Measurements from ENCODE around the gene DMRTA2.
A peak's percentile ranks its signal among the peaks of the same experiment; 100 is the strongest.

DMRTA2 gene

DNA sequence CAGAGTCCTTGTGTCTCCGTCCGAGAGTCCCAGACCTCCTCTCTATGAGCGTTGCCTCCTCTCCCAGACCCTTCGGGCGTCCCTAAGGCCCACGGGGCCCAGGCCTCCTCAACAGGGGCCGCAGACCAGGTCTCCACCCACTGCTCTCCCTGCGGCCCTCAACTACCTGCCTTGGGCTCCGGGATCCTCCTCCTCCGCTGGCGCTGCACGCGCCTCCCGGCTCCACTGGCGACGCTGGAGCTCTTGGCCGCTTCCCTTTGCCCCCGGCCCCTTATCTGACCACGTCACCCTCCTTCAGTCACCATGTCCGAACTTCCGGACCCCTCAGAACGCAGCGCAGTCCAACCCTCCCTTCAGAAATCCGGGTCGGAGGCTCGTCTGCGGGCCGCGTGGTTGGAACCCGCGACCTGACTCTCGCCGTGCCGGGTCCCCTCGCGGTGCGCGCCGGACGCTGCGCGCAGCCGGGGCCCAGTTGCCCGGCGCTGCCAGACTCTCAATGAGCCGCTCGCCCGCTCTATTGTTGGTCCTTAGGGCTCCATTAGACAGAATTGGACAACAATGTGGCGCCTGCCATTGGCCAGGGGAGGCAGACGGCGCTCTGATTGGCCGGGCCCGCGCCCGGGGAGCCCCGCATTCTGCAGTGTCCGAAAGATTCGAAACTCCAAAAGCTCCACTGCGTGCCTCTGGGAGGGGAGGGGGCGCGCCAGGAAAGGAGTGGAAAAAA, at the start of gene DMRTA2:
Gene DMRTA2, minus strand, starts transcription at position 498 of the 724 bp plus-strand sequence. CDS start 1,907 bp downstream, outside the sequence.
- peak; percentile 82 for DNase-seq

- DNase-seq, result no peak
Observed at GRCh38 chr1:50471967-50472366, 48.7 kb upstream of the DMRTA2 start.

GRCh38 chr1:50462964-50463363, 39.7 kb upstream of the DMRTA2 start:
- DNase-seq, result no peak

DNA sequence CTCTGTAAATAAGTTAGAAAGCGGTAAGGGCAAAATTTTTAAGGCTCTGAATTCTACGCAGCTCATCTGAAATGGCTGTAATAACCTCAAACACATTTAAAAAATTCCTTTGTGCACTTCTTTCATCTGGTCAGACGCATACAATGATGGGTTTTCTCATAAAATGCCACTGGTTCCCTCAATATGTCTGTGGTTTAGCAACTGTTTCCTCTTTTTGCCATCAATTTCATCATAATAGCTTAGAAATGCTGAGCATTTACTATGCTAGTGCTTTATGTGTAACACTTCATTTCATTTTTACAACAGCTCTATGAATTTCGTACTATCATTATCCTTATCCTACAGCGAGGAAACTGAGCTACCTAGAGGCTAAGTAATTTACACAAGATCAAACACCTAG, 35.3 kb upstream of the DMRTA2 start:
- DNase-seq, result no peak

- DNase-seq, result no peak
Observed at GRCh38 chr1:50454911-50455310, 31.7 kb upstream of the DMRTA2 start.

- DNase-seq, result no peak
Observed at GRCh38 chr1:50453266-50453665, 30.0 kb upstream of the DMRTA2 start.

DNA sequence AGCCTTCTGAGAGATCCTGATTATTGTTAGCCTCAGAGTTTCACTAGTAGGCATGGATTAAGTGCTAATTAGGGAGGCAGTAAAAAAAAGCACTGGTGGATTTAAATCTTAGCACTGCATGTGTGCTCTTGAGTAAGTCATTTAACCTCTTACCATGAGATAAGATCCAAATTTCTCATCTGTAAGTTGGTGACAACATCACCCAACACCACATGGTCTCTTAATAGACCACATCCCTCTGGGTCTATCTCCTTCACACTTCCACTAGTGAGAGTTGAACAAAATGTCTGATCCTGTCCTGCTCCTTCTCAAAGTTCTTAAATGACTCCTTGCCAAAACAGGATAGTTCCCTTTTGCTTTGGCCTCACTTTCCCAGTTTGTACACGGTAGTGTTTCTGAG, 29.5 kb upstream of the DMRTA2 start:
- DNase-seq, result no peak

DNA sequence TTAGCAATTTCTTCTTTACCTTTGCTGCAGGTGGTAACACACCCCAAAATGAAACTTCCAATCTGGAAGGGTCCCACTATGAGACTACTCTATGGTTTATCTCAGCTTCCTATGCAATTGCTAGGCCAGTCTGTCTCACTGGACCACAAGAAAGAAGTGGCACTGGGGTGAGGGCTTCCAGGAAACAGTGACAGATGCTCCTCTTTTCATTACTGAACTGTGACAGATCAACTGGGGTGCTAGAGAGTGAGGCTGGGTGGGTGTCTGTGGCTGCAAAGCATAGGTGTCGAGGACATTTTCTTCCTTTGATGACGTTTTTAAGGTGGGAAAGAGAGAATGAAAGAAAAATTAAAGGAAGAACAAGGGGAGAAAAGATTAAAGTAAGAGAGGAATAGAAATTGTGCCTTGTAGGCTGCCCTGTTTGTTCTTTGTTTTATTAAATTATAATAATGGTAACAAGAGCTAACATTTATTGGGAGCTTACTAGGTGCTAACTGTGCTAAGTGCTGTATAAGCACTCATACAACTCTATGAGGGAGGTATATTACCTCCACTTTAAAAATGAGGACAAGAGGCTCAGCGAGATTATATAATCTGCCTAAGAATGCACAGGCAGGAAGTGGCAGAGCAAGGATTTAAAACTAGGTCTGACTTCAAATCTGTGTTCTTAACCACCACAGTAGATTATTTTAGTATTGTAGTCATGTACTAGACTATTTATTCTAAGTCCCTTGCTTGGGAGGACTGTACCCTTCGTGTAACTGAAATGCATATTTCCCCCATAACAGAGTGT, 27.8 kb upstream of the DMRTA2 start:
- DNase-seq, result no peak

GRCh38 chr1:50447961-50448360, 24.7 kb upstream of the DMRTA2 start:
- DNase-seq, result no peak

DNA sequence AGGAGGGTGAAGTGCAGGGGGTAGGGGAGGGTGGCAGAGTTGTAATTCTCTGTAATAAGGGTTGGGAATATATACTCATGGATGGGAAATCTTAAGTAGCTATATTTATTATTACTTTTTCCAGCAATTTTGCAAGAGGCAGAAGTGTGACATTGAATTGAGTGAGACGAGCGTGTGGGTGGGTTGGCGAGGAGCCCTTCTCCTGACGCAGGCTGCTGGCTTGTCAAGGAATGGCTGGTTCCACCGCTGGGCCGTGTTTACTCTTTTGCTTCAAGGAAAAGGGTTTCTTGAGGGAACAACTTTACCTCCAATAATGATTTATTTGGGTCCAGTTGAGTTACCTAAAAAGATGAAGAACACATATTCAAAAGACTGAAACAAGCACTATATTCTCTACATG, 17.9 kb upstream of the DMRTA2 start:
- no peak for DNase-seq

GRCh38 chr1:50438945-50439344, 15.7 kb upstream of the DMRTA2 start:
- no peak for DNase-seq

GRCh38 chr1:50436489-50436888, 13.2 kb upstream of the DMRTA2 start:
- no peak for DNase-seq

DNA sequence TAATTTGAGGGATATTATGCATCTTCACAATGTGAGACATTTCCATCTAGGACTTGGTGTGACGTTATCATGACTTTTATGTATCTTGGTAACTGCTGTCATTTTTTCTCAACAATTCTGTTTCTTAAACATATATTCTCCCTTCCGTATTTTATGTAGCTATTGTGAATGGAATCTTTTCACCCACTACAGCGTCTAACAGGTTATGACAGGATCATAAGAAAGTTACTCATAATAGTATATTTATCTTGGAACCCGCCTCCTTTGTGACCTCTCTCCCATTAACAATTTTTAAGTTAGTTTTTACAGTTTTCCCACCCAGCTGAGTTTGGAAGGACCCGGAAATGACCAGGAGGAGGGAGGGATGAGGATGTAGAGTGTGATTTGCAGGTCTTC, 6.8 kb upstream of the DMRTA2 start:
- no peak for DNase-seq

GRCh38 chr1:50427818-50428779, 4.9 kb upstream of the DMRTA2 start:
- peak; percentile 81 for DNase-seq

- DNase-seq, result peak; percentile 81
Observed at GRCh38 chr1:50427086-50427817, 4.0 kb upstream of the DMRTA2 start.

DNA sequence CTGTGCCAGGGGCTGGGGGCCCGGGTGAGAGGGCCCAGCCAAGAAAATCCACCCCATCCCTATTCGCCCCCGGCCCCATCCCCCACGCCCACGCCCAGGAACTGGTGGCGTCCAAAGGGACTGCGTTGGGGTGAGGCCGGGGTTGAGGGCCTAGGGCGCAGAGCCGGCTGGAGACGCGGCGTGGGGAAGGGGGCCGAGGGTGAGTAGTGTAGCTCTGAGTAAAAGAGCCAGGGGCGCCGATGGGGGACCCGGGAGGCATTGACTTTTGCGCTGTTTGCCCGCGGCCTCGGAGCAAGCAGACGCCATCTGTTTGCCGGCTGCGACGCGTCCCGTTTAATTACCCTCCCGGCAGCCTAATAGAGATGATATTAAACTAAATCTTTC, 3.5 kb upstream of the DMRTA2 start:
- DNase-seq, result no peak

GRCh38 chr1:50426108-50426700, 3.0 kb upstream of the DMRTA2 start:
- DNase-seq, result peak; percentile 58

- DNase-seq, result peak; percentile 79
Observed at GRCh38 chr1:50425376-50426107, 2.3 kb upstream of the DMRTA2 start.

DNA sequence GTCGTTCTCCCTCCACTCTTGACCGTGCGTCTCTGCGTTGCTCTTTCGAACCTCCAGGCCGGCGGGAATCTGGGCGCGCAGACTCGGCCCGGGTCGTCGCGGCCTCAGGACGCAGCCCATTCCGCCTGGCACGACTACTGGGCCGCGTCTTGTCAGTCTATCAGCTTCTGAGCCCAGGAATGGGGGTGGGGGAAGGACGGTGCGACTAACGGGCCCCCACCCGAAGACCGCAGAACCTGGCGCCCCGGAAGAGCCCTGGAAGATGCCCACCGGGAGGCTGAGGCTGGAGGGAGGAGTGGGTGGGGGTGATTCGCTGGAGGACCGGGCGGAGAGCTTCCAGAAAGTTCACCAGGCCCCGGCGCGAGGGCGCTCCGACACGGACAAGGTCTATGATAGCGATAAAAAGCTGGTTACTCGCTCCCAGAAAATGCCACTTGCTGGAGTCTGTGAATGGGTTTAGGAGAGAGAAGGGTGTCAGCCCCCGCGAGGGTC, 1.7 kb upstream of the DMRTA2 start:
- DNase-seq, result peak; percentile 69

DNA sequence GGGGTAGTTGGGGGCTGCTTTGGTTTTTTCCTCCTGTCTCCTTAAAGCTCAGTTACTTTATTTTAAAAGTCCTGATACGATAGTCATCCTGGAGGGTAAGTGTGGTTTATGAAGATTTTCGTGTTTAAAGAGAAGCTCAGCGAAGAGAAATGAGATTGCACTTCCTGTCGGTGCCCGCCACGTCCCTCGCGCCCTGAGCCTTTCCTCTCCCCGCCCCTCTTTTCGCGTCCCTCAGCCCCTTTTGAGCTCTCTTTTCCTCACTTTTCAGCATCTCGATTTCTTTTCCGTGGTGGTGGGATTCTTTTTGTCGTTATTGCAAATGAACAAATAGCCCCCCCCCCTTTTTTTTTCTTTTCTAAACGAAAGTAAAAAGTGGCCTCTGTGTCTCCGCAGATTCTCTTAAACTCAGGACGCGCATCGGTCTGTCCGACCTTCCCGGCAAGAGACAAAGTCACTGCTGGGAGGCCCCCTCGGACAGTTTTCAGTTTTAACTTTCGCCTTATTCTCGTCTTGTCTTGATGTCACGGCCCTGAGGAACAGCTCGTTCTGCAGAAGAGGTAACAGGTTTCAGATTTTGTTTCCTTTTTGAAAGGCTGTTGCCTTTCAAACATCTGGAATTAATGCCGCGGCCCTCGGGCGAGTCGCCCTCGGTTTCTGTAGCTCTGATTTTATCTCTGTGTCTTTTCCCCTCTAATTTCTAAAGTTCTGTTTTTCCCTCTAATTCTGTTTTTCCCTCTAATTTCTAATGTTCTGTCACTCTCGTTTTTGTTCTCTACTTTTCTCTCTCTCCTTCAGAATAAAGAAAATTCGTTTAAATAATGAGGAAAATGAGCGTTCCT, 1.0 kb upstream of the DMRTA2 start:
- DNase-seq, result peak; percentile 60
